Activated CD4-positive, alpha-beta T cell treated with anti-CD3 and anti-CD28 coated beads, Interleukin-2, Interleukin-4, amounts not matched to agents 100 ng/mL and 50 ng/mL, durations not matched to agents 16 hours and 8 hours (primary cell): ENCODE data around the gene DOCK7.
"Not testable (repeated sequence)": the region's sequence is repeated elsewhere in the genome, so short reads cannot be mapped to it uniquely, and the experiment has no call there.

Experiments
- DNase-seq: peaks from one replicate; pipeline ENCODE4 v3.0.0-alpha.2; 2020; ENCODE audit warnings: low spot score

The DOCK7 gene

DNA sequence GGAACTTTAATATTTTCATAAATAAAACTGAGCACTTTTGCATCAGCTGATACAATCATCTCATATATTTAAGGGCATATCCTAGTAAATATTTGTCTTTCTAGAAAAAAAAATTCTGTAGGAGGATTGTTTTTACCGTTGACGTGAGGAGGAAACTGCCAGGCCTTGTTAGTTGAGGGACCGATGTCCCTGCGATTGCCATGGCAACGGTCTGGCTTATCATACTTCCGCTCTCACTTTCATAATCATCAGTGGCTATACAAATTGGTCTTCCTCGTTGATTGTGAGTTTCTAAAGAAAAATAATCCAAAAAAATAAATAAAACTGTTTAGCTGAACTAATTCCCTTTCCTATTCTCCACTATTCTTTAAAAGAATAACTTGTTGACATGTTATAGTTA is 160.2 kb downstream of the DOCK7 start:
- no peak for DNase-seq

DNA sequence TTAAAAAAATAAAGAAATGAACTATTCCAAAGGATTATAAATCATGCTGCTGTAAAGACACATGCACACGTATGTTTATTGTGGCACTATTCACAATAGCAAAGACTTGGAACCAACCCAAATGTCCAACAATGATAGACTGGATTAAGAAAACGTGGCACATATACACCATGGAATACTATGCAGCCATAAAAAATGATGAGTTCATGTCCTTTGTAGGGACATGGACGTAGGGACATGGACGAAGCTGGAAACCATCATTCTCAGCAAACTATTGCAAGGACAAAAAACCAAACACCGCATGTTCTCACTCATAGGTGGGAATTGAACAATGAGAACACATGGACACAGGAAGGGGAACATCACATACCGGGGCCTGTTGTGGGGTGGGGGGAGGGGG is 160.8 kb downstream of the DOCK7 start:
- DNase-seq = not testable (repeated sequence)

DNA sequence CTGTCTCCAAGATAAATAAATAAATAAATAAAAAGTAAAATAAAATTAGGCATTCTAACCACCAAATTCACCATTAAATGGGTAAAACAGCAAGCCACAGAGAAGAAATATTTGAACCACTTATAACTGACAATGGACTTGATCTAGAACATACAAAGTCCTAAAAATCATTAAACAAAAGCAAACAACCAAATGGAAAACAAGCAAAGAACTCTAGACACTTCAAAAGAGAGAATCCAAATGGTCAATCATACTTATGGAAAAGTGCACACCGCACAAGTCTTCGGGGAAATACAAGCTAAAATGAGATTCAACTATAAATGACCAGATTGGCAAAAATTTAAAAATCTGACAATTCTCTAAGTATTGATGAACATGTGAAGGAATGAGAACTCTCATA is 164.3 kb downstream of the DOCK7 start:
- no peak for DNase-seq

DNA sequence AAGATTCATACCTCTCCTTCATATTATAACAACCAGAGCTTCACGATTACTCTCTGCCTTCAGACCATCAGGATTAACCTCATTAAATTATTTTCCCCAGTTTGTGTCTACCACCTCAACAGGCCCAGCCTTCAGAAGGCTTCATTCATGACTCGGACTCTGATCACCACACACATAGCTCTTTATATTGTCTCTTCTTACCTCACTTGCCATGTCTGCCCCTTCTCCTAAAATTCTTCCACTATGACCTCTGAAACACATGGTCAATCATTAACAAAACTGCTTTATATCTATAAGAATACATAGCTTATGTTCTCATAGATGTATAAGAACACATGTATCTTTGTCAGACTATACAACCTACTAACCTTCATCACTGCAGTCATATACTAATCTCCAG is 171.6 kb downstream of the DOCK7 start:
- DNase-seq = no peak

DNA sequence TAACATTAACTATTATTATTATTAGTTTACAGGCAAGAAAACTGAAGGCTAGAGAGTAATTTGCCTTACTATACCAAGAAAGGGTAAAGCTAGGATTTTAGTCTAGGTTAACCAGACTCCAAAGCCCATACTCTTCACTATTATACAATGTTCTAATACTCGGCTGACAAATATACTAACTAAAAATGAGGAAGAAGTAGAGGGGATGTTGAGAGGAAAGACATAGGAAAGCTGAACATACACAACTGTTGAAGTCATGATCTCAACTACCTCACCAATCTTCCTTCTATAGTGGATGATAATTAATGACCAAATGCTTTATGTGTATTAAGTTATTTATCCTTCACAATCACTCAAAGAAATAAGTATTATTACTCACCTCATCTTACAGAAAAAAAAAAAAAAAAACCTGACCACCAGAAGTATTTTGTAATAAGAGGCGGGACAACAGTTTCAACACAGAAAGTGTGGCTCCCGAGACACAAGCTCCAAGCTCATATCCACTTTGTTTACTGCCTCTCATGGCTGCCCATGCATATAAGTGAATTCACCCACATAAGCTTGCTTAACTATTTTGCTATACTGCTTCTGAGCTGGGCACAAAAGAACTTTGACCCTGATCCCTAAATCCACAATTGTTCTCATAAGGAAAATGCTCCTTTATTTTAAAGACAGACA is 173.3 kb downstream of the DOCK7 start:
- no peak for DNase-seq

DNA sequence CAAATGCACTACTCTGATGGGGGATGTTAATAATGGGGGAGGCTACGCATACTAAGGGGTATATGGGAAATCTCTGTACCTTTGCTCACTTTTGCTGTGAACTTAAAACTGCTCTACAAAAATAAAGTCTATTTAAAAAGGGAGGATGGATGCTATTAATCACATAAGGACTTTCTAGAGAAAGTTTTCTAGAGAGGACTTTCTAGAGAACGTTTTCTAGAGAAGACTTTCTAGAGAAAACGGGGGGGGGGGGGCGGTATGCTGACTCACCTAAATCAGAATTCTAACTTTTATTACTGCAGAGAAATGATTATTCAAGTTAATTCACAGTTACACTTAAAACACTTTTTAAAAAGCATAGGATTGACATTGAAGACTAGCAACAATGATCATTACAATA is 175.2 kb downstream of the DOCK7 start:
- DNase-seq = no peak

DNA sequence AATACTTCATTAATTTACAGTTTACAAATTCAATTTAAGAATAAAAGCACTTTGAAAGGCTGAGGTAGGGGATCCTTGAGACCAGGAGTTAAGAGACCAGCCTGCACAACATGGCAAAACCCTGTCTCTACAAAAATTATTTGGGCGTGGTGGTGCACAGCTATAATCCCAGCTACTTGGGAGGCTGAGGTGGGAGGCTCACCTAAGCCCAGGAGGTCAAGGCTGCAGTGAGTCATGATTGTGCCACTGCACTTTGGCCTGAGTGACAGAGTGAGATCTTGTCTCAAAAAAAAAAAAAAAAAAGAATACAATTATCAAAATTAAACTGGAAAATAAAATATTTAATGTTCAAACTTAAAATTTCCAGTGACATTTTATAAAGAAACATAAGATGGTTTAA is 179.2 kb downstream of the DOCK7 start:
- no peak for DNase-seq

DNA sequence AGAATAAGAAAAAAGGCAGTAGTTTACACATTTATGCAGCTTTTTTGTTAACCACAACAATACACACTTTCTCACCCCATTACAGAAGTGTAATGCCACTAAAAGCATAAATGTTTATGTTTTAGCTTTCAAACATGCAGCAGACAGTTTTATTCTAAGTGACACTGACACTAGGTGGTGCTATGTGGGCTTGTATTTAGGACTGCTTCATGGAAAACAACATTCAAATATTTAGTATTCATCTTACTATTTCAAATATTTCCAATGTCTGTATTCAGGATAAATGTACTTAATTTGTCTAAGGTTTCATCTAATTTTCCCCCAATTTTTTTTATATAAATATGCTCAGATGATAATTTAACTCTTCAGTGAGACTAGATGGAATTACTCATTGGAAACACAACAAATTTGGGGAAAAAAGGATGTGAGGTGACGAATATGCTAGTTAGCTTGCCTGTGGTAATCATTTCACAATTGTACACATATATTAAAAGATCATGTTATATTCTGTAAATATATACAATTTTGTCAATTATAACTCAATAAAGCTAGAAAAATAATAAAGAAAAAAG is 179.9 kb downstream of the DOCK7 start:
- DNase-seq = peak; percentile 42

DNA sequence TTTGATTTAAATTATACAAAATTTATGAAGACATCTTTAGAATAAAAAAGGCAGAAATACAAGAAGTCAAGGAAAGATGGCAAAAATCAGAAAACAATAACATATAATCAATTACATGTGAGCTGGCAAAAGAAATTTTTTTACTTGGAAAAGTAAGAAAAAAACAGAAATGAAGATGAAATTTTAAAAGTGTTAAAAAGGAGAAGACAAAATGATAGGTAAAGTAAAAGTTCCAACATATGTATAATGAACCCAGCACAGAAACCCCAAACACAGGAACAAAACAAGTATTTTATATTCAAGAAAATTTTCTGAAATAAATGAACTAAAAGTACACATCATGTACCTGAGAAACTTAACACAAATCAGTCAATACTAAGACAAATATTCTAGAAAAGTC is 188.0 kb downstream of the DOCK7 start:
- DNase-seq = no peak

DNA sequence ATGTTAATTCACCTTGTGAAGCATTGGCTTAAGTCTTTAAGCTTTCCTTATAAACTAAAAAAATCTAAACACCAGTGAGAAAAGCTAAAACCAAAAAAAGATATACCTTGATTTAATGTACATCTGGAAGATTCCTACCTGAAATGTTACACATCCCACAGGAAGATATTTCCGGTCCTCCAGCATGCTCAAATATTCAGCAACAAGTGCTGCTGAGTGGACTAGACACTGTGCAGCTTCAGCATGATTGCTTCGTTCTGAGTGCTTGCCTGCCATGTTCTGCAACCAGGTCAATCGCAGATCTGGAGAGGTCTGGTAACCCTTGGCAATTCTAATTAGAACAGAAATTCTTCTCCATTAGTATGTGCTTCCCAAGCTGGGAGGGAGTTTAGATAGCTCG is 194.0 kb downstream of the DOCK7 start:
- no peak for DNase-seq

DNA sequence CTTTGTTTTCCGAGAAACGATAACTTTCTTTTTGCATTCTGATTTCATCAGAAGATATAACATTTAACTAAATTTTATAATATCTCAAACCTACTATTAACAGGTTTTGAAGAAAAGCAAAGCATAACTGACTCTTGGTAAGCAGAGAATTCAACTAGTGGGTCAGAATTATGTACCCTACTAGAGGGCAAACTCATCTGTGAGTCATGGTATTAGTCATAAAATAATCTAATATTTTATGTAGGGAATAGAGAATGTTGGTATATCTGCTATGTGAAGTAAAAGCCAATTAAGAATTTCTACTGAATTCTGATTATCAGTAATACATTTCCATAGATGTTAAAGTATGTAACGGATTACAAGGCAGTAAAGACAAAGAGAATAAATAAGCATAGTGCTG is 194.5 kb downstream of the DOCK7 start:
- DNase-seq = no peak

DNA sequence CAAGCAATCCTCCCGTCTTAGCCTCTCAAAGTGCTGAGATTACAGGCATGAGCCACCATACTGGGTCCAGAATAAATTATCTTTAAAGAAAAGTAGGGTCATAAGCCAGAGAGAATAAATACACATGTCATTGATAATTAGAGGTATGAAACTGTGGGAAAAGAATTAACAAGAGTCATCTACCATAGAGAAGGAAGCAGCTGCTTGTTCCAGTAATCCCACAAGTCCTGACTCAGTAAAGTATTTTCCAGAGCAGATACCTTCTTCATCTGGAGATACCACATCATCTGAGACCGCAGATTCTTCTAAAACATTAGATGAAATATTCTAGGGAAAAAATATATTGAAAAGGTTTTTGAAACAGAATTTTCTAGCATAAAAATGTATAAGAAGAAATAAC is 195.7 kb downstream of the DOCK7 start:
- no peak for DNase-seq

DNA sequence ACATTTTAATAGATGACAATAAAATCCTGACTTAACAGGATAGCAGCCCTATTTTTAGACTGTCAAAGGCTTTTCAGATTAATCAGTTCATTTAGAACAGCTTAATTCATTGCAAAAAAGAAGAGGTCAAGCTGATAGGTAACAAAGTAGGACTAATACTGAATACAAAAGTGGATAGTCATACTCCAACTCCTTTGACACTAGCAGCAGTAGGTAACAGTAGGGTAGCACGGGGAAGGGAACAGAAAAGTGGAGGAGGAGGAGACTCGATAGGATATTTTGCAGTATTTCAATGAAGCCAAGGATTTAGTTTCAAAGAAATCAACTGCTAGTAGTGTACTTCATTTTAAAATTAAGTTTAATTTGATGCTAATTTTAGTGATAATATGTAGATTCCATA is 200.2 kb downstream of the DOCK7 start:
- no peak for DNase-seq

DNA sequence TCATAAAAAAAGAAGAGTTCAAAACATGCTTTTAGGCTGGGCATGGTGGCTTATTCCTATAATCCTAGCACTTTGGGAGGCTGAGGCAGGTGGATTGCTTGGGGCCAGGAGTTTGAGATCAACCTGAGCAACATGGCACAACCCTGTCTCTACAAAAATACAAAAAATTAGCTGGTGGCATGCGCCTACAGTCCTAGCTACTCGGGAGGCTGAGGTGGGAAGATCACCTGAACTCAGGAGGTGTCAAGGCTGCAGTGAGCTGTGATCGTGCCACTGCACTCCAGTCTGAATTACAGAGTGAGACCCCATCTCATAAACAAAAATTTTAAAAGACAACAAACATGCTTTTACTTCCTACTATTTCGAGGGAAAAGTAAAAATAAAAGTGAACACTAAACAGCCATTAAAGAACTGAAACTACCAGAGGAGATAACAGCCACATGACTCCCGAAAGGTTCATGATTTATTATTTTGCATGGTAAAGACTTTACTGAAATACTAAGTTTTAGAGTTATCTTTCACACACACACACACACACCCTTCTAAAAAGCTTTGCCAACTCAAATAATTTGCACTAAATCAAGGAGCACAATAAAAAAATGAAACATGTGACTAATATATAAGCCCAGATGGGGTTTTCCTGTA is 203.2 kb downstream of the DOCK7 start:
- DNase-seq = no peak

DNA sequence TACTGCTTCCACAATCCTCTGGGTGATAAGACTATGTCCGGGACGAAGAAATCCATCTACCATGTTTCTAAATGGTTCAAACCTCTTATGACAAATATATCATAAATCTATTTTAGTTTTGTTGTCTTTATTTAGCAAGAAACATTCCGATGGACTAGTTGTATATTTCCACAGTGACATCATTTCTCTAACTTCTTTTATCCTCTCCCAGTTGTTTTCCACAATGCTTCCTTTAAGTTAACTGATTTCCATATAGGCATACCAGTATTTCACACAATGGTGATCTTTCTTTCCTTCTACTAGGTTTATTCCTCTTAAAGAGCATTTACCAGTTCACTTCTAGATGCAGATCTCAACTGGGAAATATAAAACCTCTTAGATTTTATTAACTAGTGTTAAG is 206.5 kb downstream of the DOCK7 start:
- no peak for DNase-seq

DNA sequence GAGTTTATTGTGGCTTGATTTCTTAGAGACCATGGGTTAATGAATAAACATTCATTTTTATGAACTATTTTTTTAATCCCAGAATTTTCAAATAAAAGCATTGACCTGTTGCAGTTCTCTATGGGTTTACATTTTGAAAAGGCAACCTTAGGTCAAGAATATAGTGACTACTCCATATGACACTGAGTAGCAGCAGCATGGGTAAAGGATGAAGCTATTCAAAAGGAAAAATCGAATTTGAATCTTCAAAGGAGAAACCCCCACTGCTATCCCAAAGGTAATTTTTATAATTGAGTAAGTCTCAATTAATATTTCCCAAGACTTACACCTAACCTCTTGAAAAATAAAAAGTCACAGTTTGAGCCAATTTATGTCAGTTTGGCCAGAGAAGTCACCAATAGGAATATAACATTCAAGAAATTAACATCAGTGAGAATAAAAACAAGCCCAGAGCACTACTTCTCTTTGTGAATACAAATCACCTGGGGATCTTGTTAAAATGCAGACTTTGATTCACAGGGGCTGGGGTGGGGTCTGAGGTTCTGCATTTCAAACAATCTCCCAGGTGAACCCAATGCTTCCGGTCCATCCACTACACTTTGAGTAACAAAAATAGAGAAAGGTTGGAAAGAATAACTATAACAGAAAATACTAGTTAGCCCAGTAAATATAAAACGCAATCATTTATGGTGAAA is 211.5 kb downstream of the DOCK7 start:
- no peak for DNase-seq

DNA sequence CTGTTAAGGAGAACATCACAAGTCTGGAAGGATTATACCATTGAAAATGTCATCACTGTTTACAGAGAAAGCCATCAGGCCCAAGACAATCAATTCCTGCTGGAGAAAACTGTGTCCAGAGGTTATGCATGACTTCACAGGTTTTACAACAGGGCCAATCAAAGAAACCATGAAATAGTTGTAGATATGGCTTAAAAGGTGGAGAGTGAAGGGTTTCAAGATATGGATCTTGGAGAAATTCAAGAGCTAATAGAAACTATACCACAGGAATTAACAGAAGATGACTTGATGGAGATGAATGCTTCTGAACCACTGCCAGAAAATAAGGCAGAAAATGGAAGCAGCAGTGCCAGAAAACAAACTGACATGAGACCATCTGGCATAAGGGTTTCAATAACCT is 221.1 kb downstream of the DOCK7 start:
- DNase-seq = no peak

DNA sequence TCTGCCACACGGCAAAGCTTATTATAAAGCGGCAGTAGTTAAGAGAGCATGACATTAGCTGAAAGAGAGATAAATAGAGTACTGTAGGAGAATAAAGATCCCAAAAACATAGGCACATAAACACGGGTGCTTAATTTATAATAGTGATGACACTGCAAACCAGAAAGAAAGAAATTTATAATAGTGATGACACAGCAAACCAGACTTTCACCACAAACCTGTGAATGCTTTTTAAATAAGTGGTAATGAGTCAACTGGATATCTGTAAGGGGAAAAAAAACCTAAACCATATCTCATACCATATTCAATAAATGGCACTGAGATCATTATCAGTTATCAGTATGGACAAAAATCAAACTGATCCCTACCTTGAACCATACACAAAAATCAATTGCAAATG is 225.8 kb downstream of the DOCK7 start:
- DNase-seq = peak; percentile 11

DNA sequence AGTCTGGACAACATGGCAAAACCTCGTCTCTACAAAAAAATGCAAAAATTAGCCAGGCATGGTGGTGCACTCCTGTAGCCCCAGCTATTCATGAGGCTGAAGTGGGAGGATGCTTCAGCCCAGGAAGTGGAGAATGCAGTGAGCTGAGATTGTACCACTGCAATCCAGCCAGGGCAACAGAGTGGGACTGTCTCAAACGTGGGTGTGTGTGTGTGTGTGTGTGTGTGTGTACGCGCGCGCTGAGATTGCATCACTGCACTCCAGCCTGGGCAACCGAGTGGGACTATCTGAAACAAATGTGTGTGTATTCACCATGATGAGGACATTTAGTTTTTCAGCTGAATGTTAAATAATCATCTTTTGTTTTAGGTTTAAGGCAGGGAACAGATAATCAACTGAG is 230.2 kb downstream of the DOCK7 start:
- no peak for DNase-seq

DNA sequence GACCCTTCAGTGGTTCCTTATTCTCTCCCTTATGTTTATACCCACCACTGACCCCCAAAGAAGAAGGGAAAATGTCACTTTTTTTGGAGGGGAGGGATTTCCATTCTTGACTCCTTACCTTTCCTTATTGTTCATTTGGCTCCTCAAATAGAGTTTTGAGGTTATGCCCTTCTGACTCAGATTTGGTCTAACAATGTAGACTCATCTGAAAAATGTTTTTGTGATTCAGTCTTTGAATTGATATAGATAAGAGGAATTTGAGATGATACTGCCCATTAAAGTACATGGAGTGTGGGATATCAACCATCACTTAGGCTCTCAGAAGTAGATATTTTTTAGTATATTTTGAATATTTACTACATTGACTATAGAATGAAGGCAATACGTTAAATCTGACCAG is 235.2 kb downstream of the DOCK7 start:
- no peak for DNase-seq

DNA sequence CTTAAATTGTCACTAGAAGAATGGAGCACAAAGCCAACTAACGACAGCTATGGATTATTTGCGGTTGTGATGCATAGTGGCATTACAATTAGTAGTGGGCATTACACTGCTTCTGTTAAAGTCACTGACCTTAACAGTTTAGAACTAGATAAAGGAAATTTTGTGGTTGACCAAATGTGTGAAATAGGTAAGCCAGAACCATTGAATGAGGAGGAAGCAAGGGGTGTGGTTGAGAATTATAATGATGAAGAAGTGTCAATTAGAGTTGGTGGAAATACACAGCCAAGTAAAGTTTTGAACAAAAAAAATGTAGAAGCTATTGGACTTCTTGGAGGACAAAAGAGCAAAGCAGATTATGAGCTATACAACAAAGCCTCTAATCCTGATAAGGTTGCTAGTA is 237.9 kb downstream of the DOCK7 start:
- DNase-seq = no peak

DNA sequence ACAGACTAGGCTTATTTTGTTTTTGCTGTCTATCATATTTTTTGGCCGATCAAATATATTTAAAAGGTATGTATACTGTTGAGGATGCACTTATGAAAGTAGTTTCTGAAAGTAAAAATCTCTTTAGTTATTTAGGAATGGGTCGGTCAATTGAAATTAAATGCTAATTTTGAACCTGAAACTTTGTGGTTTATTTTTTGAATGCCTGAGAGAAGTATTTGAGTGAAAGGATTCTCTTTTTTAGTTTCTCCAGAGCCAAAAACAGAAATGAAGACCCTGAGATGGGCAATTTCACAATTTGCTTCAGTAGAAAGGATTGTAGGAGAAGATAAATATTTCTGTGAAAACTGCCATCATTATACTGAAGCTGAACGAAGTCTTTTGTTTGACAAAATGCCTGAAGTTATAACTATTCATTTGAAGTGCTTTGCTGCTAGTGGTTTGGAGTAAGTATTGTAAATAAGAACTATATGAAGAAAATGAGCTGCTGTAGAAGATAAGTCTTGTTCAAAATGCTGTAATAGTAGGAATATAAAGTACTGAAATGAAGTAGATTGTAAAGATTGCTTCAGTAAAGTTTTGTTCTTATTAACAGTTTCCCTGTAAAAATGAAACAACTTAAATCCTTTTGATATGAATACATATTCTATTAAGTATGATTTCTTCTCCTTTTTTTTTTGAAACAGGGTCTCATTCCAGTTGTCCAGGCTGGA is 239.8 kb downstream of the DOCK7 start:
- peak; percentile 39 for DNase-seq

DNA sequence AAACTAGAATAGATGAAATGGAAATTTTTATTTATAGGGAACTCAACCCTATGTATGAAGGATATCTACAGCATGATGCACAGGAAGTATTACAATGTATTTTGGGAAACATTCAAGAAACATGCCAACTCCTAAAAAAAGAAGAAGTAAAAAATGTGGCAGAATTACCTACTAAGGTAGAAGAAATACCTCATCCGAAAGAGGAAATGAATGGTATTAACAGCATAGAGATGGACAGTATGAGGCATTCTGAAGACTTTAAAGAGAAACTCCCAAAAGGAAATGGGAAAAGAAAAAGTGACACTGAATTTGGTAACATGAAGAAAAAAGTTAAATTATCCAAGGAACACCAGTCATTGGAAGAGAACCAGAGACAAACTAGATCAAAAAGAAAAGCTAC is 243.5 kb downstream of the DOCK7 start:
- no peak for DNase-seq
